OCI-LY1 (cell line): ENCODE results near the gene KCNK7.
A peak's percentile ranks its signal among the peaks of the same experiment; 100 is the strongest.

ENCODE experiments used
- H2AFZ ChIP-seq: fragments of 200-600 bp; sonication (generic), shearing (Covaris generic); 2 replicates; pipeline ENCODE4 v1.6.0; 2014; ENCODE audit warnings: antibody characterized with exemption, mild to moderate bottlenecking, low read length
- H3F3A ChIP-seq: fragments of 200-600 bp; sonication (generic), shearing (Covaris generic); 2 replicates; pipeline ENCODE4 v1.6.0; 2014; ENCODE audit warnings: mild to moderate bottlenecking, antibody characterized with exemption, low read length, moderate library complexity; ENCODE audit not compliant: insufficient read depth
- H3K27ac ChIP-seq: fragments of 200-600 bp; sonication (generic); 2 replicates; pipeline ENCODE4 v1.5.1; 2014; ENCODE audit warnings: low read length, mixed run types, mild to moderate bottlenecking, low read depth; ENCODE audit not compliant: poor library complexity, severe bottlenecking
- H3K27me3 ChIP-seq: fragments of 200-600 bp; sonication (generic); 2 replicates; pipeline ENCODE4 v1.6.0; 2014; ENCODE audit warnings: antibody characterized with exemption, mild to moderate bottlenecking, low read length, moderate library complexity; ENCODE audit not compliant: insufficient read depth
- H3K36me3 ChIP-seq: fragments of 200-600 bp; sonication (generic); 2 replicates; pipeline ENCODE4 v1.6.1; 2014; ENCODE audit warnings: mild to moderate bottlenecking, antibody characterized with exemption, low read length, moderate library complexity, mixed read lengths; ENCODE audit not compliant: insufficient read depth
- H3K4me1 ChIP-seq: fragments of 200-600 bp; sonication (generic); 2 replicates; pipeline ENCODE4 v1.5.1; 2014; ENCODE audit warnings: mild to moderate bottlenecking, low read length, moderate library complexity; ENCODE audit not compliant: insufficient read depth, severe bottlenecking
- H3K4me2 ChIP-seq: fragments of 200-600 bp; sonication (generic), shearing (Covaris generic); 2 replicates; pipeline ENCODE4 v1.6.1; 2014; ENCODE audit warnings: low read length
- H3K4me3 ChIP-seq: fragments of 200-600 bp; sonication (generic); 2 replicates; pipeline ENCODE4 v1.5.1; 2014; ENCODE audit warnings: low read length, low read depth, mild to moderate bottlenecking, mixed read lengths; ENCODE audit not compliant: poor library complexity, severe bottlenecking
- H3K79me2 ChIP-seq: fragments of 200-600 bp; shearing (Covaris generic); 2 replicates; pipeline ENCODE4 v1.6.1; 2016; ENCODE audit warnings: mixed run types, low read length, mixed read lengths; ENCODE audit not compliant: insufficient read depth
- H3K9ac ChIP-seq: fragments of 200-600 bp; sonication (generic), shearing (Covaris generic); 2 replicates; pipeline ENCODE4 v1.6.1; 2014; ENCODE audit warnings: mild to moderate bottlenecking, low read length, mixed read lengths
- H3K9me2 ChIP-seq: fragments of 200-600 bp; sonication (generic), shearing (Covaris generic); 2 replicates; pipeline ENCODE4 v1.6.1; 2014; ENCODE audit warnings: low read depth, mild to moderate bottlenecking, low read length, mixed read lengths
- H3K9me3 ChIP-seq: fragments of 200-600 bp; shearing (Covaris generic); 2 replicates; pipeline ENCODE4 v1.6.1; 2014; ENCODE audit warnings: low read length, mixed read lengths
- H4K20me1 ChIP-seq: fragments of 200-600 bp; sonication (generic), shearing (Covaris generic); 2 replicates; pipeline ENCODE4 v1.6.0; 2016; ENCODE audit warnings: mild to moderate bottlenecking, low read length; ENCODE audit not compliant: insufficient read depth
- EZH2 ChIP-seq: fragments of 200-600 bp; sonication (generic), shearing (Covaris generic); IDR thresholded peaks from 2 replicates; pipeline ENCODE4 v1.8.0; 2017; ENCODE audit warnings: borderline replicate concordance, mixed run types, mild to moderate bottlenecking, antibody characterized with exemption, low read length, moderate library complexity, mixed read lengths
- TF ChIP-seq, protein P1 (sequence below): fragments of 200-600 bp; sonication (generic), shearing (Covaris generic); IDR thresholded peaks from 2 replicates; pipeline ENCODE4 v1.5.1; 2017; ENCODE audit warnings: mild to moderate bottlenecking, antibody characterized with exemption, low read length, moderate library complexity, mixed read lengths

Gene KCNK7

DNA sequence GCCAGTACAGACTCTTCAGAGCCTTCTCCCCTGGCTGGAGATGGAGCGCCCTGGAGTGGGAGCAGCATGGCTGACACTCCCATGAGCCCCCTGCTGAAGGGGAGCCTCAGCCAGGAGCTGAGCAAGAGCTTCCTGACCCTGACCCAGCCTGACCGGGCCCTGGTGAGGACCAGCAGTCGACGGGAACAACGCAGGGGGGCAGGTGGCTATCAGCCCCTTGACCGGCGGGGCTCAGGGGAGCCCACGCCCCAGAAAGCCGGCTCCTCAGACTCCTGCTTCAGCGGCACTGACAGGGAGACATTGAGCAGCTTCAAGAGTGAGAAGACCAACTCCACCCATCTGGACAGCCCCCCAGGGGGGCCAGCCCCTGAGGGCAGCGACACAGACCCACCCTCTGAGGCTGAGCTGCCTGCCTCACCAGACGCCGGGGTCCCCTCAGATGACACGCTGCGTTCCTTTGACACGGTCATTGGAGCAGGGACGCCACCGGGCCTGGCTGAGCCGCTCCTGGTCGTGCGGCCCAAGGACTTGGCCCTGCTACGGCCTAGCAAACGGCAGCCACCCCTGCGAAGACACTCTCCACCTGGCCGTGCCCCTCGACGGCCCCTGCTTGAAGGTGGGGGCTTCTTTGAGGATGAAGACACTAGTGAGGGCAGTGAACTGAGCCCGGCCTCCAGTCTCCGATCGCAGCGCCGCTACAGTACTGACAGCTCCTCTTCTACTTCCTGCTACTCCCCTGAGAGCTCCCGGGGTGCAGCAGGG is 22.6 kb upstream of the KCNK7 start:
- Histone ChIP-seq H3K4me2 (peak overlapping the region; percentile 98), H3F3A (no peaks in the 10 kb centered on the region), H4K20me1 (no peaks in the 10 kb centered on the region), H3K4me3 (peak overlapping the region; percentile 10), H3K9me2 (no peaks in the 10 kb centered on the region), H3K4me1 (peaks cover 42% of the 10 kb centered on the region), H3K27ac (peak overlapping the region; percentile 46), H3K27me3 (no peaks in the 10 kb centered on the region), H3K9me3 (no peaks in the 10 kb centered on the region), H3K36me3 (peaks cover 58% of the 10 kb centered on the region), H3K79me2 (peaks cover 9% of the 10 kb centered on the region; the same call in 1 of the 2 replicates), H2AFZ (no peak overlapping the region), H3K9ac (peak overlapping the region; percentile 93; the same call in 1 of the 2 replicates)
- no peak for TF ChIP-seq EZH2
- TF ChIP-seq, protein P1, sequence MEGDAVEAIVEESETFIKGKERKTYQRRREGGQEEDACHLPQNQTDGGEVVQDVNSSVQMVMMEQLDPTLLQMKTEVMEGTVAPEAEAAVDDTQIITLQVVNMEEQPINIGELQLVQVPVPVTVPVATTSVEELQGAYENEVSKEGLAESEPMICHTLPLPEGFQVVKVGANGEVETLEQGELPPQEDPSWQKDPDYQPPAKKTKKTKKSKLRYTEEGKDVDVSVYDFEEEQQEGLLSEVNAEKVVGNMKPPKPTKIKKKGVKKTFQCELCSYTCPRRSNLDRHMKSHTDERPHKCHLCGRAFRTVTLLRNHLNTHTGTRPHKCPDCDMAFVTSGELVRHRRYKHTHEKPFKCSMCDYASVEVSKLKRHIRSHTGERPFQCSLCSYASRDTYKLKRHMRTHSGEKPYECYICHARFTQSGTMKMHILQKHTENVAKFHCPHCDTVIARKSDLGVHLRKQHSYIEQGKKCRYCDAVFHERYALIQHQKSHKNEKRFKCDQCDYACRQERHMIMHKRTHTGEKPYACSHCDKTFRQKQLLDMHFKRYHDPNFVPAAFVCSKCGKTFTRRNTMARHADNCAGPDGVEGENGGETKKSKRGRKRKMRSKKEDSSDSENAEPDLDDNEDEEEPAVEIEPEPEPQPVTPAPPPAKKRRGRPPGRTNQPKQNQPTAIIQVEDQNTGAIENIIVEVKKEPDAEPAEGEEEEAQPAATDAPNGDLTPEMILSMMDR, result no peak

GRCh38 chr11:65617136-65617850 is 21.7 kb upstream of the KCNK7 start:
- Histone ChIP-seq H2AFZ (no peak overlapping the region), H3K9me3 (no peaks in the 10 kb centered on the region), H3K36me3 (peaks cover 52% of the 10 kb centered on the region), H3K79me2 (peaks cover 9% of the 10 kb centered on the region; the same call in 1 of the 2 replicates), H3K27me3 (no peaks in the 10 kb centered on the region), H3K9me2 (no peaks in the 10 kb centered on the region), H4K20me1 (no peaks in the 10 kb centered on the region), H3K4me1 (peaks cover 51% of the 10 kb centered on the region), H3K9ac (peak overlapping the region; percentile 93), H3K27ac (peak overlapping the region; percentile 54), H3F3A (no peaks in the 10 kb centered on the region), H3K4me2 (peak overlapping the region; percentile 98), H3K4me3 (peak overlapping the region; percentile 76)
- TF ChIP-seq EZH2, result no peak
- TF ChIP-seq, protein P1, result peak; percentile 15; the same call in 1 of the 2 replicates

DNA sequence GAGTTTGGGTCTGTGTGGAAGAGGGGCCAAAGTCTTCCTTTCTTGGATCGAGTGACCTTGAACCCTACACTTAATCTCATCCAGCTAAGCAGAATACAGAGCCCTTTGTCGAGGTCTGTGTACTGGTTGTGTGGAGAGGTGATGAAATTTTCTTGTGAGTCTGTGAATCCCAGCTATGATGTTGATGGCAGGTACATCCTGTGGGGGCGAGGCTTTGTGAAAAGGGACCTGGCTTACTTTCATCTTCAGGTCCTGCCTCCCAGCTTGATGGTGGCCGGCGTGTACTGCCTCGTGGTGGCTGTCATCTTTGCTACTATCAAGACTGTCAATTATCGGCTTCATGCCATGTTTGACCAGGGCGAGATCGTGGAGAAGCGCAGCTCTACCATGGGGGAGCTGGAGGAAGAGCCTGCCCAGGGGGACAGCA is 21.0 kb upstream of the KCNK7 start:
- peak overlapping the region; percentile 76 for H3K4me3 ChIP-seq
- no peaks in the 10 kb centered on the region for H3K27me3 ChIP-seq
- peaks cover 9% of the 10 kb centered on the region; the same call in 1 of the 2 replicates for H3K79me2 ChIP-seq
- no peaks in the 10 kb centered on the region for H3F3A ChIP-seq
- peak overlapping the region; percentile 98 for H3K4me2 ChIP-seq
- H3K9ac ChIP-seq, result peak overlapping the region; percentile 93
- peak overlapping the region; percentile 54 for H3K27ac ChIP-seq
- H3K9me2 ChIP-seq, result no peaks in the 10 kb centered on the region
- no peak overlapping the region for H2AFZ ChIP-seq
- TF ChIP-seq, protein P1, result no peak
- no peak for TF ChIP-seq EZH2
- H3K36me3 ChIP-seq, result peaks cover 45% of the 10 kb centered on the region
- H3K9me3 ChIP-seq, result no peaks in the 10 kb centered on the region
- H4K20me1 ChIP-seq, result no peaks in the 10 kb centered on the region
- H3K4me1 ChIP-seq, result peaks cover 57% of the 10 kb centered on the region
